PFSK-1 (cell line): Measurements from ENCODE around the gene SMTN.

Experiments used
- SIN3A ChIP-seq: IDR thresholded peaks from 2 replicates; pipeline ENCODE4 v1.6.1; 2012; ENCODE audit warnings: mild to moderate bottlenecking, low read length, moderate library complexity, borderline replicate concordance; ENCODE audit not compliant: insufficient read depth
- TAF1 ChIP-seq: IDR thresholded peaks from 2 replicates; pipeline ENCODE4 v1.6.1; 2012; ENCODE audit warnings: low read length, control low read depth, borderline replicate concordance; ENCODE audit not compliant: insufficient read depth

- TF ChIP-seq TAF1 (no peak), SIN3A (no peak)
Measured at GRCh38 chr22:31068970-31069369, 12.1 kb upstream of the SMTN start.
